KOPT-K1 (cell line): ENCODE measurements around the gene CDH20.

ENCODE experiments used
- H3K27ac ChIP-seq: fragments of 200-600 bp; sonication (generic); 2 replicates; pipeline ENCODE4 v1.5.1; 2016; ENCODE audit warnings: antibody characterized with exemption, mild to moderate bottlenecking, low read depth, low read length; ENCODE audit not compliant: poor library complexity, severe bottlenecking
- H3K36me3 ChIP-seq: fragments of 200-600 bp; sonication (generic); 2 replicates; pipeline ENCODE4 v1.5.1; 2017; ENCODE audit warnings: antibody characterized with exemption, mild to moderate bottlenecking, low read length, moderate library complexity; ENCODE audit not compliant: insufficient read depth
- H3K9me3 ChIP-seq: fragments of 200-600 bp; sonication (generic); 2 replicates; pipeline ENCODE4 v1.5.1; 2017; ENCODE audit warnings: antibody characterized with exemption, low read length, mild to moderate bottlenecking; ENCODE audit not compliant: insufficient read depth, poor library complexity, severe bottlenecking

The CDH20 gene

GRCh38 chr18:61581578-61582201 is 248.5 kb downstream of the CDH20 start:
- no peaks in the 10 kb centered on the region for H3K36me3 ChIP-seq
- no peak overlapping the region for H3K27ac ChIP-seq
- H3K9me3 ChIP-seq: no peaks in the 10 kb centered on the region

DNA sequence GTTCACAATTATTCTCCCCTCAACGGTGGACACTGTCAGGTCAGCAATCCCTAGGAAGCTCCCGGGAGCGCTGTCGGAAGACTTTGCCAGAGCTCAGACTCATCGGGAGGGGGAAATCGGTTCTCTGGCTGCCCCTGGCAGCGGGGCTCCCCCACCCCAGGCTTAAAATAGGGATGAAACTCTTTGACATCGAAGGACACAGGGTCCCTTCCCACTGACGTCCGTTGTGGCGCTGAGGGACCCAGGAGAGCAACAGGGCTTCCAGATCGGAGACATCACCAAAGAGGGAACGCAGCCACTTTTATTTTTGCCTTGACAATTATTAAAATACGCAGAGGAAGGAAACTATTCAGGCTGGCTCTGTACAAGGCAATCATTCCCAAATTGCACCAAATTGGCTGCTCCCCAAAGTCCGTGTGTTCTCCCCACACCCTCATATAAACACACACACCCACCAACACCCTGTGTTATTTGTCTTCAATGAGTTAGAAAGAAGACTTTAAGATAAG is 249.0 kb downstream of the CDH20 start:
- H3K27ac ChIP-seq: no peak overlapping the region
- no peaks in the 10 kb centered on the region for H3K9me3 ChIP-seq
- H3K36me3 ChIP-seq: no peaks in the 10 kb centered on the region

- no peak overlapping the region for H3K27ac ChIP-seq
- H3K9me3 ChIP-seq: no peaks in the 10 kb centered on the region
- H3K36me3 ChIP-seq: no peaks in the 10 kb centered on the region
Observed at GRCh38 chr18:61583548-61583947, 250.3 kb downstream of the CDH20 start.

GRCh38 chr18:61587865-61588264 is 254.6 kb downstream of the CDH20 start:
- Histone ChIP-seq H3K9me3 (no peaks in the 10 kb centered on the region), H3K27ac (no peak overlapping the region), H3K36me3 (no peaks in the 10 kb centered on the region)

GRCh38 chr18:61589053-61589723 is 256.0 kb downstream of the CDH20 start:
- Histone ChIP-seq H3K9me3 (no peaks in the 10 kb centered on the region), H3K36me3 (no peaks in the 10 kb centered on the region), H3K27ac (no peak overlapping the region)

- Histone ChIP-seq H3K27ac (no peak overlapping the region), H3K9me3 (no peaks in the 10 kb centered on the region)
Observed at GRCh38 chr18:61589724-61590065, 256.5 kb downstream of the CDH20 start.

GRCh38 chr18:61591253-61591652 is 258.0 kb downstream of the CDH20 start:
- H3K27ac ChIP-seq: no peak overlapping the region
- no peaks in the 10 kb centered on the region for H3K36me3 ChIP-seq
- H3K9me3 ChIP-seq: no peaks in the 10 kb centered on the region

More at GRCh38 chr18:61589724-61590065, 256.5 kb downstream of the CDH20 start:
- no peaks in the 10 kb centered on the region for H3K36me3 ChIP-seq

DNA sequence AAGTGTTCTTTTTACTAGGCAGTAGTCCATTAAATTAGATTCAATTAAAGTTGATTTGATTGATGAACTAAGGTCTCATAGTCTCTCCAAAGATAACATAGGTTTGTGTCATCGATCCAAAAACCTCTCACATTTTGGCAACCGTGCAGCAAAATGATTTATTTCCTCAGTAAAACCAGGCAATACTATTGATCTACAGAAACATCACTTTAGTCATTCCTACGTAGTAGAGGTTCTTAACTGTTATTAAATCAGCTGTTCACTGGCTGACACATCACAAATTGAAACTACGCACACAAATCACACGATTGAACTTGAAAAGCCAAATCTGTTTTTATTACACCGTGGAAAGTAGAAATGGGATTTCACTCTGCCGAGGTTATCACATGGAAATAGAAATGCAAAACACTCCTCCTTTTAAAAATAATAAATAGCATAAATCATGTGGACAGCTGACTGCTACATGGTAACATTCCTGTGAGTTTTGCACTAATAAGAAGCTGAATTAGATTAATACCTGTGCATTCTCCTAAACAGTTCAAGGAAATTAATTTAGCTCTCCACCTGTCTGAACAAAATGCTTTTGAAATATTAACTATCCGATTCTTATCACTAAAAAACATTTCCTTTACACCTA is 262.5 kb downstream of the CDH20 start:
- H3K36me3 ChIP-seq: no peaks in the 10 kb centered on the region
- H3K27ac ChIP-seq: no peak overlapping the region
- H3K9me3 ChIP-seq: no peaks in the 10 kb centered on the region

DNA sequence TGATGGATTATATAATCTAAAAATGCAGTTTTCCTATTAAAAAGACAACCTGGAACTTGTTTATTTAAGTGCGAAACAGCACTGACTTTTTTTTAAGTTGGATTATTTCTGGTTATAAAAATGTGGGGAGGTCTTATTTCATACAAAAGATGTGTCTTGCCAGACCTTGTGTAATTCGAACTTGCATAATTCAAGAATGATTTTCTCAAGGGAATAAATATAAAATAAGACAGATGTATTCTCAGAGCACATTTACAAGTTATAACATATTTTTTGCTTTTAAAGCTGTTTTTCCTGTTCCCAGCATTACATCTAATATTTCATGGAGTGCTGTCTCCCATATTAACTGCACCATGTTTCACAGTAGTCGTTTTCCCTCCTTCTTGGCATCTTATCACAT is 263.1 kb downstream of the CDH20 start:
- Histone ChIP-seq H3K9me3 (no peaks in the 10 kb centered on the region), H3K27ac (no peak overlapping the region)

DNA sequence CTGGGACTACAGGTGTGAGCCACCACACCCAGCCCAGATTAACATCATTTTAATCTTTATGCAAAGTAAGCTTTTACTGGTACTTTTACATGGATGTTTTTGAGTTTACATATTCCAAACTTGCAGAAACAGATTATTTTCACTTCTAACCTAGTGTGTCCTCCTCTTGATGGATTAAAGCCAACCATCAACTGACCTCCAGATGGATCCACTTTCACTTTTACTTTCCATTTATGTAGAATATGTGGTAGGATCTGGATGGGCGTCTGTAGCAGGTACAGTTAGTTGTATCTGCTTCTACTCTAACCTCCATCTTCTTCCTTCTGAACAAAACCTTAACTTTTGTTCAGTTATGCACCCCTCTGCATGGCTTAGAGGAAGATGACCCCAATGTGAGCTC is 264.1 kb downstream of the CDH20 start:
- no peaks in the 10 kb centered on the region for H3K36me3 ChIP-seq
- no peaks in the 10 kb centered on the region for H3K9me3 ChIP-seq
- no peak overlapping the region for H3K27ac ChIP-seq

More for the DNA sequence above, 263.1 kb downstream of the CDH20 start:
- H3K36me3 ChIP-seq: no peaks in the 10 kb centered on the region

DNA sequence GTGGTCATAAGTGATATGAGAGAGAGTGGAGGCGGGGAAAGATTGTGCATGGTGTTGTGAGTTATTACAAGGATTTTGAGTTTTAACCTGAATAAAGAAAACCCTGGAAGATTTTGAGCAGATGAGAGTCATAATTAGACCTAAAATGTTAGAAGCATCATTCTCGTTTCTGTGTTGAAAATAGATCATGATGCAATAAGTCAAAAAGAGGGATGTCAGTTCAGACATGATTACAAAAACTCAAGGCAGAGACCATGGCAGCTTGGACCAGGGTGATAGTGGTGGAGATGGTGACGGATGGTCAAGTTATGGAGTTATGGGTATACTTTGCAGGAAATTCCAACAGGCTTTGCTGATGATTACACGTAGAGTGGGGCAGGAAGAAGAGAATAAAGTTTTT is 267.2 kb downstream of the CDH20 start:
- no peaks in the 10 kb centered on the region for H3K36me3 ChIP-seq
- no peaks in the 10 kb centered on the region for H3K9me3 ChIP-seq
- H3K27ac ChIP-seq: no peak overlapping the region

DNA sequence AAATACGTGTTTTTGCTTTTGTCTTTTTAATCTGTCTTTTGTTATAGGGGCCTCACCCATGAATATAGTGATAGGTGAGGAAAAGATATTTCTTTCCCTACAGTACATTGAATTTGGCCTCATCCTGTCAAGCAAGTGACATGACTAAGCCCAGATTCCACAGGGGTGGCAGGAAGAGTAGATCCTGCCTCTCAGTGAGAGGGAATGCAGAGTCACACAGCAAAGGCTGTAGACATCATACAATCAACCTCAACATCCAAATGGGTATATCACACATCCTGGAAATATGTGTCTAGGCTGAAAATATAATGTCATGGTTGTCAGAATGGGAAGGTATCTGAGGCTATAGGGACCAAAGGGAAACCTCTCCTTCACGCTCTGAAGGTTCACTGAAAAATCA is 269.6 kb downstream of the CDH20 start:
- Histone ChIP-seq H3K27ac (no peak overlapping the region), H3K9me3 (no peaks in the 10 kb centered on the region), H3K36me3 (no peaks in the 10 kb centered on the region)
